Activated naive CD4-positive, alpha-beta T cell treated with anti-CD3 and anti-CD28 coated beads, Interleukin-2, amount 10 ng/mL, durations not matched to agents 7 days and 5 days (primary cell): ENCODE data around the gene SALL3.
"Not testable (repeated sequence)": the region's sequence is repeated elsewhere in the genome, so short reads cannot be mapped to it uniquely, and the experiment has no call there.

Source experiments
- CTCF ChIA-PET: fragments of 350-600 bp; sonication (Branson Sonifier 250); formaldehyde crosslinking; loops from one replicate; lab custom pipeline; 2021; ENCODE audit warnings: antibody characterized with exemption; lab: Charles Lee
- DNase-seq: peaks from one replicate; pipeline ENCODE4 v3.0.0-alpha.2; 2020
- H3K27ac Mint-ChIP-seq: one replicate; pipeline ENCODE4 v1.8.0; 2021; ENCODE audit warnings: mild to moderate bottlenecking, moderate library complexity, mixed read lengths
- H3K27me3 Mint-ChIP-seq: one replicate; pipeline ENCODE4 v1.8.0; 2021; ENCODE audit warnings: mild to moderate bottlenecking, mixed read lengths
- H3K36me3 Mint-ChIP-seq: one replicate; pipeline ENCODE4 v1.8.0; 2021; ENCODE audit warnings: mixed read lengths
- H3K4me1 Mint-ChIP-seq: one replicate; pipeline ENCODE4 v1.8.0; 2021; ENCODE audit warnings: mixed read lengths
- H3K4me3 Mint-ChIP-seq: one replicate; pipeline ENCODE4 v1.8.0; 2021; ENCODE audit warnings: mild to moderate bottlenecking, moderate library complexity, mixed read lengths
- H3K9me3 Mint-ChIP-seq: one replicate; pipeline ENCODE4 v1.8.0; 2021; ENCODE audit warnings: mixed read lengths

Gene SALL3

DNA sequence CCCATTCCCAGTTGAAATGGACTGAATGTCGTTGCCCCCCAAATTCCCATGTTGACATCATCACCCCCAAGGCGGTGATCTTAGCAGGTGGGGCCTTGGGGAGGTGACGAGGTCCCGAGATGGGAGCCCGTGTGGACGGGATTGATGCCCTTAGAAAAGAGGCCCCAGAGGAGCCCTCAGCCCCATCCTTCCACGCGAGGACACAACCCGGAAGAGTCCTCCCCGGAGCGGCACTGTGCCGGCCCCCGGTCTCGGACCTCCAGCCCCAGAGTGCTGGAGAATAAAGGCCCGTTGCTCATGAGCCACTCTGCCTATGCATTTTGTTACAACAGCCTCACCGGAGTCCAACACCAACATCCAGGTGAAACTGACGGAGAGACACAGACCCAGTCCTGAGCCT is 30.4 kb upstream of the SALL3 start:
- H3K4me1 Mint-ChIP-seq: no peaks in the 10 kb centered on the region
- H3K36me3 Mint-ChIP-seq: no peaks in the 10 kb centered on the region
- CTCF ChIA-PET: no interaction called here
- H3K9me3 Mint-ChIP-seq: peaks cover 13% of the 10 kb centered on the region
- H3K27ac Mint-ChIP-seq: no peak overlapping the region
- H3K27me3 Mint-ChIP-seq: peaks cover 4% of the 10 kb centered on the region
- H3K4me3 Mint-ChIP-seq: no peak overlapping the region
- no peak for DNase-seq

- H3K27me3 Mint-ChIP-seq: peaks cover 4% of the 10 kb centered on the region
- peaks cover 13% of the 10 kb centered on the region for H3K9me3 Mint-ChIP-seq
- no peak overlapping the region for H3K27ac Mint-ChIP-seq
- no peaks in the 10 kb centered on the region for H3K36me3 Mint-ChIP-seq
- CTCF ChIA-PET: no interaction called here
- no peaks in the 10 kb centered on the region for H3K4me1 Mint-ChIP-seq
- DNase-seq: no peak
- H3K4me3 Mint-ChIP-seq: no peak overlapping the region
Observed at GRCh38 chr18:78950386-78950785, 29.2 kb upstream of the SALL3 start.

DNA sequence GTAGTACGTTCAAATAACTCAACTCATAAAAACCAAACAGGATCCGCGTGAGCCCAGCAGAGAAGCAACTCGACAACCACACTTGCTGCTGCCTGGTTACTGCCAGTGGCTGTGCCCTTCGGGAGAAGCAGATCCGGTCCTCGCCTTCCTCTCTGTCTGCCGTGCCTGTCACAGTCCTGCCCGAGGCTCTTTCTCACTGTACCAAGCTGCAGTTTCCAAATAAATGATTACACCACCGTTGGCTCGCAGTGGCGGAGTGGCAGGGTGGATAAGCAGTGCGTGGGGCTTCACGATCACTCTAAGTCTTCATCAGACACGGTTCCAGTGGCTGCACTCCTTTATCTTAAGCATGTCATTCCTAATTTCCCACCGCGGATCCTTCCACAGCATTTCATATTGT is 26.1 kb upstream of the SALL3 start:
- Mint-ChIP-seq H3K4me1 (no peaks in the 10 kb centered on the region), H3K27ac (no peak overlapping the region), H3K9me3 (peaks cover 13% of the 10 kb centered on the region), H3K27me3 (no peaks in the 10 kb centered on the region), H3K4me3 (no peak overlapping the region), H3K36me3 (no peaks in the 10 kb centered on the region)
- no peak for DNase-seq
- CTCF ChIA-PET: no interaction called here

DNA sequence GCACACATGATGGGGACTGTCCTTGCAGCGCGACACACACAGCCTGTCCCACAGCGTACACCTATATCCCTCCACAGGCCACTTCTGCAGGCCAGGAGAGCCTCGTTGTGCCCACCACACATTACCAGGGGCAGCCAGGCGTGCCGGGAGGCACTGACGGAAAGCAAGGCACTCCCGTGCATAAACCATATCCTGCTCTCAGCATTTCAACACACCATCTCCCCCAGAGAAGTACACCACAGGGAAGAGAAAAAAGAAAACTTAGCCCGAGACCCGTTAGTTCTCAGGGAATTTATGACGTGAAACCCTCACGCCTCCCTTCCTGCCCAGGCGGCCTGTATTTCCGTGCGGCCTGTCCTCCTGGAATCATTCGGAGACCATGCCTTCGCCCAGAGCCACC is 24.6 kb upstream of the SALL3 start:
- Mint-ChIP-seq H3K27me3 (no peaks in the 10 kb centered on the region), H3K9me3 (peaks cover 13% of the 10 kb centered on the region), H3K4me1 (no peaks in the 10 kb centered on the region), H3K27ac (no peak overlapping the region), H3K4me3 (no peak overlapping the region), H3K36me3 (no peaks in the 10 kb centered on the region)
- CTCF ChIA-PET: no interaction called here
- no peak for DNase-seq

DNA sequence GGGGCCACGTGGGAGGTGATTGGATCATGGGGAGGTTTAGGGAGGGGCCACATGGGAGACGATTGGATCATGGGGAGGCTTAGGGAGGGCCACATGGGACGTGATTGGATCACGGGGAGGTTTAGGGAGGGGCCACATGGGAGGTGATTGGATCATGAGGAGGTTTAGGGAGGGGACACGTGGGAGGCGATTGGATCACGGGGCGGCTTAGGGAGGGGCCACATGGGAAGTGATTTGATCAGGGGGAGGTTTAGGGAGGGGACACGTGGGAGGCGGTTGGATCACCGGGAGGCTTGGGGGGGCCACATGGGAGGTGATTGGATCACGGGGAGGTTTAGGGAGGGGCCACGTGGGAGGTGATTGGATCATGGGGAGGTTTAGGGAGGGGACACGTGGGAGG is 22.5 kb upstream of the SALL3 start:
- Mint-ChIP-seq H3K9me3 (peaks cover 9% of the 10 kb centered on the region), H3K4me3 (no peak overlapping the region), H3K27ac (no peak overlapping the region), H3K4me1 (no peaks in the 10 kb centered on the region), H3K36me3 (no peaks in the 10 kb centered on the region), H3K27me3 (no peaks in the 10 kb centered on the region)
- CTCF ChIA-PET: no interaction called here
- no peak for DNase-seq

DNA sequence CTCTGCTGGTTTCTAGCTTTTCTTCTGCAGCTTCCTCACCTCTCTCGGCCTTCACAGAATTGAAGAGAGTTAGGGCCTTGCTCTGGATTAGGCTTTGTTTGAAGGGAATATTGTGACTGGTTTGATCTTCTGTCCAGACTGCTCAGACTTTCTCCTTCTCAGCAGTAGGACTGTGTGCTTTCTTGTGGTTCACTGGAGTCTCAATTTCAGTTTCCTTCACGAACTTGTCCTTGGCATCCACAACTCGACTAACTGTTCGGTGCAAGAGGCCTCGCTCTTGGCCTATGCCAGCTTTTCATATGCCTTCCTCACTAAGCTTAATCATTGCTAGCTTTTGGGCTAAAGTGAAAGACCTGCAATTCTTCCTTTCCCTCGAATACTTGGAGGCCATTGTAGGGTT is 18.9 kb upstream of the SALL3 start:
- Mint-ChIP-seq H3K27ac (no peak overlapping the region), H3K9me3 (peaks cover 20% of the 10 kb centered on the region), H3K4me3 (no peak overlapping the region), H3K36me3 (no peaks in the 10 kb centered on the region), H3K4me1 (no peaks in the 10 kb centered on the region), H3K27me3 (no peaks in the 10 kb centered on the region)
- CTCF ChIA-PET: no interaction called here
- no peak for DNase-seq

GRCh38 chr18:78962098-78962497 is 17.5 kb upstream of the SALL3 start:
- Mint-ChIP-seq H3K27me3 (no peaks in the 10 kb centered on the region), H3K4me3 (no peak overlapping the region), H3K27ac (no peak overlapping the region), H3K36me3 (no peaks in the 10 kb centered on the region), H3K4me1 (no peaks in the 10 kb centered on the region), H3K9me3 (peaks cover 21% of the 10 kb centered on the region)
- DNase-seq: no peak
- CTCF ChIA-PET: no interaction called here

DNA sequence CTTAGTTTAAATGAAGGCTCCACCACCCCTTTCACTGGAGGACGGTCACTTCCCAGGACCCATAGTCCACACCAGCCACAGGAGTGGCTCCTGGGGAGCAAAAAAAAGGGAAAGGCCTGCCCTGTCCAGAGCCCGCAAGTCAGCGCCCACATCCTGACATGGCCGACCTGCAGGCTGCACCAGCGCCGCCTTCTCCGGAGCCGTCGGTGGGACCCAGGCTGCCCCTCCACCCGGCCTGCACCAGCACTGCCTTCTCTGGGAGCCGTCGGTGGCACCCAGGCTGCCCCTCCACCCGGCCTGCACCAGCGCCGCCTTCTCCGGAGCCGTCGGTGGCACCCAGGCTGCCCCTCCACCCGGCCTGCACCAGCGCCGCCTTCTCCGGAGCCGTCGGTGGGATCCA is 14.9 kb upstream of the SALL3 start:
- CTCF ChIA-PET, DNase-seq, H3K36me3 Mint-ChIP-seq, H3K27me3 Mint-ChIP-seq, H3K27ac Mint-ChIP-seq, H3K4me1 Mint-ChIP-seq, H3K4me3 Mint-ChIP-seq: not testable (repeated sequence)
- peaks cover 21% of the 10 kb centered on the region for H3K9me3 Mint-ChIP-seq

DNA sequence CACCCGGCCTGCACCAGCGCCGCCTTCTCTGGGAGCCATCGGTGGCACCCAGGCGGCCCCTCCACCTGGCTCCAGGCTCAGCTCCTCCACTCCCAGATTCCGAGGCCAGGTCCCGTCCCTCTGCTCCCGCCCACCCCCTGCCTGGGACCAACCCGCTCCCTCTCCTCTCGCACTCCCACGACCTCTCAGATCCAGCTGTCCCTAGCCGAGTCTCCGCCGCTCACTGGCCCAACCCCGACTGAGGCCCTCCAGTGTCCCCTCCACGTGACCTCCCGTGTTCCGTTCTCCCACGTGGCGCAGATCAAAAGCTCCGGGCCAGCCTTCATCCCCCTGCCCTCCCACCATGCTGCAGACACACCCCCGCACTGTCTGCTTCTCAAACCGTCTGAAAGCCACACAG is 14.4 kb upstream of the SALL3 start:
- DNase-seq: no peak
- no peak overlapping the region for H3K4me3 Mint-ChIP-seq
- CTCF ChIA-PET: no interaction called here
- no peak overlapping the region for H3K27ac Mint-ChIP-seq
- H3K36me3 Mint-ChIP-seq: no peaks in the 10 kb centered on the region
- peaks cover 21% of the 10 kb centered on the region for H3K9me3 Mint-ChIP-seq
- no peaks in the 10 kb centered on the region for H3K4me1 Mint-ChIP-seq
- peaks cover 6% of the 10 kb centered on the region for H3K27me3 Mint-ChIP-seq

DNA sequence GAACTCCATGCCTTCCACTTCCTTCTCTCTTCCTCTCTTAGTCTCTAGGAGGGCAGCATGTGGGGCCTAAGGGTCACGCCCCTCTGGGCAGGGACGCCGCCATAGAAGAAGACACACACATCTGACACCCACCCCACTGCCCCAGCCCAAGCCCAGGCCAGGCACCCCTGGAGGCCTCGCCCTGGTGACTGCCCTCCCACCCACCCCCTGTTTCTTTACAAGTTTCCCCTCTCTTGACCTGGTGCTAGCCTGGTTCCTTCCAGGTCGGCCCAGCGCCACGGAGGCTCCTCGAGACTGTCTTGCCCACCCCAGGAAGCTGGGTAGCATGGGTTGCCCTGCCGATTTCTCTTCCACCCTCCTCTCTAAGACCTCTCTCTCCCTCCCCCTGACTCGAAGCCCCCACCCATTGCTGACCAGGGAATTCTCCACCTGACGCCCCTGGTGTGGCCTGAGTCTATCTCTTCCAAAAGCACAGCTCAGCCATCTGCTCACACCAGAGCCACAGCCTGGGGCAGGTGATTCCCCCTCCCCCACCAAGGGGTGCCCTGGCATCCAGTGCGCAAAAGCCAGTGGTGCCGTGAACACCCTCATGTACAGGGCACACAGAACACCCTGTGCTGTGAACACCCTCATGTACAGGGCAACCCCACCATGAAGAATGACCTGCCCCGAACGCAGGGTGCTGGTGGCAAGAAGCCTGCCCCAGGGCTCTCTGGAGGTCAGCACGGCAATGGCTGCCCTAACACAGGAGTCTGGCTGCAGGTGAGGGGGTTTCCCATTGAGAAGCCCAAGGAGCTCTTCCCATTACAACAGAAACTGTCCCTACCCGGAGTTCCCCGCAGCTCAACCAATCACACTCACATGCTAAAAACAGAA is 13.5 kb upstream of the SALL3 start:
- peaks cover 21% of the 10 kb centered on the region for H3K9me3 Mint-ChIP-seq
- DNase-seq: no peak
- no peaks in the 10 kb centered on the region for H3K36me3 Mint-ChIP-seq
- no peak overlapping the region for H3K27ac Mint-ChIP-seq
- CTCF ChIA-PET: no interaction called here
- H3K4me1 Mint-ChIP-seq: no peaks in the 10 kb centered on the region
- H3K4me3 Mint-ChIP-seq: no peak overlapping the region
- H3K27me3 Mint-ChIP-seq: peaks cover 13% of the 10 kb centered on the region

GRCh38 chr18:78966793-78967106 is 12.9 kb upstream of the SALL3 start:
- CTCF ChIA-PET: no interaction called here
- DNase-seq: no peak
- H3K36me3 Mint-ChIP-seq: no peaks in the 10 kb centered on the region
- H3K9me3 Mint-ChIP-seq: peaks cover 20% of the 10 kb centered on the region
- peaks cover 19% of the 10 kb centered on the region for H3K27me3 Mint-ChIP-seq
- no peak overlapping the region for H3K27ac Mint-ChIP-seq
- H3K4me3 Mint-ChIP-seq: no peak overlapping the region
- H3K4me1 Mint-ChIP-seq: no peaks in the 10 kb centered on the region

DNA sequence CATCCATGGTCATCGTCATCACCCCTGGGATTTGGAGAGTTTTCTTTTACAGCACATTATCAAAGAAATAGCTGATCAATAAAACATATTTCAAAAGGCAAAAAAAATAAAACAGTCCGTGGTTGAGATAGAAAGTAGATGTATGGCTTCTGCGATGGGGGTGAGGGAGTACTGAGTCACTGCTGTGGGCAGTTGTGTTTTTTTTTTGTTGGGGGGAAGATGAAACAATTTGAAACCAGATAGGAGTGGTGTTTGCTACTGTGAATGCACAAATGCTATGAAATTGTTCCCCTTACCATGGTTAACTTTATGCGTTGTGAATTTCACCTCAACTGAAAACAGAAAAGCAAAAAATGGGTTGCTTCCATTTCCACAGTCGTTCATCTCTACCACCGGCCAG is 11.9 kb upstream of the SALL3 start:
- H3K27ac Mint-ChIP-seq: no peak overlapping the region
- no peaks in the 10 kb centered on the region for H3K36me3 Mint-ChIP-seq
- peaks cover 28% of the 10 kb centered on the region for H3K27me3 Mint-ChIP-seq

GRCh38 chr18:78969574-78970315 is 9.9 kb upstream of the SALL3 start:
- peaks cover 46% of the 10 kb centered on the region for H3K27me3 Mint-ChIP-seq
- no peak overlapping the region for H3K27ac Mint-ChIP-seq
- peaks cover under 1% of the 10 kb centered on the region for H3K36me3 Mint-ChIP-seq
- peaks cover 3% of the 10 kb centered on the region for H3K9me3 Mint-ChIP-seq
- DNase-seq: no peak
- no peak overlapping the region for H3K4me3 Mint-ChIP-seq
- CTCF ChIA-PET: no interaction called here
- H3K4me1 Mint-ChIP-seq: peaks cover 3% of the 10 kb centered on the region

More for the DNA sequence above, 11.9 kb upstream of the SALL3 start:
- Mint-ChIP-seq H3K4me1 (no peaks in the 10 kb centered on the region), H3K4me3 (no peak overlapping the region), H3K9me3 (peaks cover 10% of the 10 kb centered on the region)
- DNase-seq: no peak
- CTCF ChIA-PET: no interaction called here

- H3K4me3 Mint-ChIP-seq: no peak overlapping the region
- DNase-seq: no peak
- peaks cover 4% of the 10 kb centered on the region for H3K4me1 Mint-ChIP-seq
- no peaks in the 10 kb centered on the region for H3K9me3 Mint-ChIP-seq
- H3K36me3 Mint-ChIP-seq: peaks cover 2% of the 10 kb centered on the region
- H3K27me3 Mint-ChIP-seq: peaks cover 57% of the 10 kb centered on the region
- no peak overlapping the region for H3K27ac Mint-ChIP-seq
- CTCF ChIA-PET: no interaction called here
Observed at GRCh38 chr18:78970774-78971333, 8.8 kb upstream of the SALL3 start.
